IPS DF 19.7 (cell line): ENCODE measurements around the gene PHF21A.
"Not testable (repeated sequence)": the region's sequence is repeated elsewhere in the genome, so short reads cannot be mapped to it uniquely, and the experiment has no call there.

Source experiments
- DNase-seq: peaks from one replicate; pipeline ENCODE4 v3.0.0-alpha.2; 2013; ENCODE audit warnings: low read depth, low spot score

The PHF21A gene

GRCh38 chr11:46036009-46036408 lies 85.2 kb downstream of the PHF21A start:
- DNase-seq = no peak

- DNase-seq = no peak
Measured at GRCh38 chr11:46034041-46034440, 87.2 kb downstream of the PHF21A start.

- DNase-seq = no peak
Measured at GRCh38 chr11:46026606-46027293, 94.5 kb downstream of the PHF21A start.

GRCh38 chr11:46020084-46020599 lies 101.1 kb downstream of the PHF21A start:
- no peak for DNase-seq

GRCh38 chr11:46018651-46019050 lies 102.6 kb downstream of the PHF21A start:
- DNase-seq = no peak

- no peak for DNase-seq
Measured at GRCh38 chr11:46017341-46017740, 103.9 kb downstream of the PHF21A start.

GRCh38 chr11:46015941-46016340 lies 105.3 kb downstream of the PHF21A start:
- DNase-seq = no peak

- not testable (repeated sequence) for DNase-seq
Measured at GRCh38 chr11:46014168-46014567, 107.1 kb downstream of the PHF21A start.

GRCh38 chr11:46012185-46012584 lies 109.1 kb downstream of the PHF21A start:
- DNase-seq = no peak

GRCh38 chr11:46010100-46010499 lies 111.2 kb downstream of the PHF21A start:
- no peak for DNase-seq

- no peak for DNase-seq
Measured at GRCh38 chr11:46009647-46010046, 111.6 kb downstream of the PHF21A start.

- DNase-seq = no peak
Measured at GRCh38 chr11:46006418-46007070, 114.7 kb downstream of the PHF21A start.

GRCh38 chr11:46003572-46003971 lies 117.7 kb downstream of the PHF21A start:
- DNase-seq = no peak

GRCh38 chr11:46002189-46002588 lies 119.1 kb downstream of the PHF21A start:
- no peak for DNase-seq

- DNase-seq = peak; percentile 78
Measured at GRCh38 chr11:46001448-46001914, 119.8 kb downstream of the PHF21A start.

GRCh38 chr11:45997599-45997998 lies 123.7 kb downstream of the PHF21A start:
- DNase-seq = no peak

- DNase-seq = no peak
Measured at GRCh38 chr11:45995342-45995734, 125.9 kb downstream of the PHF21A start.

- DNase-seq = peak; percentile 64
Measured at GRCh38 chr11:45994371-45995341, 126.6 kb downstream of the PHF21A start.

GRCh38 chr11:45993531-45994001 lies 127.7 kb downstream of the PHF21A start:
- DNase-seq = no peak

GRCh38 chr11:45988921-45989320 lies 132.3 kb downstream of the PHF21A start:
- DNase-seq = no peak

- no peak for DNase-seq
Measured at GRCh38 chr11:45985212-45985611, 136.0 kb downstream of the PHF21A start.

- no peak for DNase-seq
Measured at GRCh38 chr11:45984192-45984591, 137.1 kb downstream of the PHF21A start.
